ENCODE results near the gene ABCB11.

GRCh38 chr2:168930242-168930641 lies 100.9 kb downstream of the ABCB11 start:
- TF ChIP-seq CTCF (IDR thresholded peaks at IDR 0.05; ENCODE audit: insufficient read depth, low read length) (no peak), POLR2AphosphoS5 (IDR thresholded peaks at IDR 0.05; ENCODE audit: low read depth) (no peak), SPI1 (IDR thresholded peaks at IDR 0.05; ENCODE audit: borderline replicate concordance, low read depth) (no peak), REST (IDR thresholded peaks at IDR 0.05; ENCODE audit: insufficient replicate concordance, low read depth) (no peak)
